ENCODE measurements around the gene ISYNA1.

- TF ChIP-seq POLR2A (IDR thresholded peaks at IDR 0.05; ENCODE audit: low read length) (no peak), GATA1 (IDR thresholded peaks at IDR 0.05; ENCODE audit: low read depth, low read length) (no peak)
Observed at GRCh38 chr19:18443831-18444230, 5.9 kb upstream of the ISYNA1 start.

Measured in erythroblast (primary cell).